Ishikawa (cell line): ENCODE measurements around the gene ARHGEF3.

Experiments used
- CEBPB ChIP-seq: IDR thresholded peaks from 2 replicates; pipeline ENCODE4 v1.6.1; 2012
- CREB1 ChIP-seq: IDR thresholded peaks from 2 replicates; pipeline ENCODE4 v1.6.1; 2012; ENCODE audit warnings: low read depth
- EGR1 ChIP-seq: IDR thresholded peaks from 2 replicates; pipeline ENCODE4 v1.6.1; 2012
- EP300 ChIP-seq: IDR thresholded peaks from 2 replicates; pipeline ENCODE4 v1.6.1; 2012; ENCODE audit warnings: borderline replicate concordance
- FOXM1 ChIP-seq: IDR thresholded peaks from 2 replicates; pipeline ENCODE4 v1.6.1; 2012; ENCODE audit warnings: low read depth, borderline replicate concordance
- MAX ChIP-seq: IDR thresholded peaks from 2 replicates; pipeline ENCODE4 v1.6.1; 2012
- NFIC ChIP-seq: IDR thresholded peaks from 2 replicates; pipeline ENCODE4 v1.6.1; 2012
- RAD21 ChIP-seq: IDR thresholded peaks from 2 replicates; pipeline ENCODE4 v1.6.1; 2012; ENCODE audit warnings: low read depth
- REST ChIP-seq: IDR thresholded peaks from 2 replicates; pipeline ENCODE4 v1.6.1; 2012; ENCODE audit warnings: low read depth, mild to moderate bottlenecking
- TAF1 ChIP-seq: IDR thresholded peaks from 2 replicates; pipeline ENCODE4 v1.6.1; 2012; ENCODE audit warnings: low read depth, mild to moderate bottlenecking
- TCF12 ChIP-seq: IDR thresholded peaks from 2 replicates; pipeline ENCODE4 v1.6.1; 2012; ENCODE audit warnings: low read depth
- TEAD4 ChIP-seq: IDR thresholded peaks from 2 replicates; pipeline ENCODE4 v1.6.1; 2012
- YY1 ChIP-seq: IDR thresholded peaks from 2 replicates; pipeline ENCODE4 v1.6.1; 2012; ENCODE audit warnings: low read depth
- ZBTB7A ChIP-seq: IDR thresholded peaks from 2 replicates; pipeline ENCODE4 v1.6.1; 2012; ENCODE audit warnings: low read depth
- TF ChIP-seq, protein P1 (sequence below): IDR thresholded peaks from 2 replicates; pipeline ENCODE4 v1.6.1; 2012

Gene ARHGEF3

DNA sequence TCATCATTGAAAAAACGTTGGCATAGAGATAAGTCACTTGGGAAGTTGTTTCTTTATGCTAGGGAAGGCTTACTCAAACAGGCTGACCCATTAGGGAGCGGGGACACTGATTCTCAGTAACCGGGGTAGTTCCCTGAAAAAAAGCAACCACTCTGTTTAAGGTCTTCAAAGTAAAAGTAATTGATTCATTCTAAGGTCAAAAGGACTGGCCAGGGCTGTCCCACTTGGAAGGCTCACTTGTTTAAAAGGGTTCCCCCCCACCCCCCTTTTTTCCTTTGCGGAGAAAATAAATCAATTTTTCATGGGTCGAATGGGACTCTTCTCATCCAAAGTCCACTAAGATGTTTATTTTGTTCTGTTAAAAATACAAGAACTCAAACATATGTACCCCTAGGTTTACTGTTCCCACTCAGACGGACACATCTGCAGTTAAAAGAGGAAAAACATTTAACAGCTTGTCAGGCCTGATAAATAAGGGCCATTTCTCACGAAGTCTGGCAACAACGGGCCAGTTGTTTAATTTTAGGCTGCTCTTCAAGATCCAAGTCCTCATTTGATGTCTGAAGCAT is 53.0 kb downstream of the ARHGEF3 start:
- TF ChIP-seq REST, result no peak
- no peak for TF ChIP-seq TCF12
- TF ChIP-seq EP300, result no peak
- TF ChIP-seq EGR1, result no peak
- TF ChIP-seq RAD21, result no peak
- TF ChIP-seq NFIC, result no peak

GRCh38 chr3:56747150-56747549 is 54.6 kb downstream of the ARHGEF3 start:
- TF ChIP-seq YY1, result no peak
- no peak for TF ChIP-seq TEAD4
- no peak for TF ChIP-seq ZBTB7A
- TF ChIP-seq CEBPB, result no peak
- no peak for TF ChIP-seq REST
- TF ChIP-seq MAX, result no peak
- no peak for TF ChIP-seq NFIC
- TF ChIP-seq RAD21, result no peak
- no peak for TF ChIP-seq EGR1
- TF ChIP-seq EP300, result no peak
- TF ChIP-seq TCF12, result no peak
- TF ChIP-seq FOXM1, result no peak
- TF ChIP-seq, protein P1, sequence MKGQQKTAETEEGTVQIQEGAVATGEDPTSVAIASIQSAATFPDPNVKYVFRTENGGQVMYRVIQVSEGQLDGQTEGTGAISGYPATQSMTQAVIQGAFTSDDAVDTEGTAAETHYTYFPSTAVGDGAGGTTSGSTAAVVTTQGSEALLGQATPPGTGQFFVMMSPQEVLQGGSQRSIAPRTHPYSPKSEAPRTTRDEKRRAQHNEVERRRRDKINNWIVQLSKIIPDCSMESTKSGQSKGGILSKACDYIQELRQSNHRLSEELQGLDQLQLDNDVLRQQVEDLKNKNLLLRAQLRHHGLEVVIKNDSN, result no peak

DNA sequence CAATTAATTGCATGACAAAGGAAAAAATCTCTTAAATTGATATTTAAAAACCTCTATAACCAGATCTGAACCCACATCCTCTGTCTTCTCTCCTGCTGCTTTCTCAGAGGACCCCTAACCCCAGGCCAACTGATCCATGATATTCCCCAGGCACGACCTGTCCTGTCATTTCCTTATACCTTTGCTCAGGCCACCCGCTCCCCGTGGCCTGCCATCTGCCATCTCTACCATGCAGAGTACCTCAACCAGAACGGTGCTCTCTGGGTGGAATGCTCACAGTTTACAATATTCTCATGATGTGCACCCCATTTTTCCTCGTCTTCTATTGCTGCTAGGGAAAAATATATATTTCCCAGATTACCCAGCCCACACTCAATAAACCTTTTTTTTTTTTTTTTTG is 57.7 kb downstream of the ARHGEF3 start:
- no peak for TF ChIP-seq CEBPB
- no peak for TF ChIP-seq RAD21
- TF ChIP-seq TAF1, result no peak
- TF ChIP-seq TCF12, result no peak
- TF ChIP-seq TEAD4, result no peak
- no peak for TF ChIP-seq EGR1
- TF ChIP-seq REST, result no peak
- no peak for TF ChIP-seq YY1

DNA sequence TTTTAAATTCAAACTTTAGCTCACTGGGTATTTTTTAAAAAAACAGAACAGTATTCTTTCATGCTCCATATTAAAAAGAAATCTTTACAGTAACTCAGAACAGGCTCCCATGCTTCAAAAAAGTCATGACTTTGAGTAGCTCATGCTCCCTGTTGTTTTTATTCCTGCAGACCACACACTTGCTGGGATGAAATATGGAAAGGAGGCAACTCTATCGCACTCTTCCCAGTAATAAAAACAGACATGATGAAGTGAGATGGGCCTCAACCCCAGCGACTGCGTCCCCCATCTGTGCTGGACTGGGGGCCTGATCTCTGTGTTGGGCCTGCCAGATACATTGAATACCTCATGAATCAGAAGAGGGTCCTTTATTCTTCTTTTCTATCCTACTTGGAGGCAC is 58.9 kb downstream of the ARHGEF3 start:
- TF ChIP-seq YY1, result no peak
- no peak for TF ChIP-seq RAD21
- no peak for TF ChIP-seq TCF12
- TF ChIP-seq CEBPB, result no peak
- TF ChIP-seq FOXM1, result no peak
- TF ChIP-seq TAF1, result no peak
- TF ChIP-seq, protein P1, result no peak
- TF ChIP-seq NFIC, result no peak
- TF ChIP-seq ZBTB7A, result no peak
- TF ChIP-seq TEAD4, result no peak

GRCh38 chr3:56739036-56739435 is 62.7 kb downstream of the ARHGEF3 start:
- TF ChIP-seq CREB1 (no peak), FOXM1 (no peak), REST (no peak), RAD21 (no peak), NFIC (no peak), TCF12 (no peak), TAF1 (no peak), ZBTB7A (no peak), EGR1 (no peak), TEAD4 (no peak), MAX (no peak), CEBPB (no peak), EP300 (no peak), YY1 (no peak)
- TF ChIP-seq, protein P1, result no peak
